ENCODE data around the gene ROBO1.

ROBO1 gene

DNA sequence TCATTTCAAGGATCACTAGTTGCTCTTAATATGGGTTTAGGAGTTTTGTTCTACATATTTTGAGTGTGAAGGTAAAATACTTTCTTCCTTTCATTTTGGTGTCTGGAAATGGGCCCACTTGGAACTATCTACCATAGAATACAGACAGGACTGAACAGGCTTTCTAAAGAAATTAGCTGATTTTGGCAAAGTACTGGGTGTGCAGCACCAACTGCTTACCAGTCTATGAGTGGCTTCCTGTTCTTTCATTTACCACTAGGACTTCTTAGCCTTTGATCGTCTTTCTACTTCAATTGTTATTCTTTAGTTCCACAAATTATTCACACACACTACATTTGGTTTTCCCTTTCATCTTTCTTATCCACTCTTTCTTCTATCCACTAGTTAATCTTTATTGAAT lies 1196.3 kb downstream of the ROBO1 start:
- no peak for DNase-seq

DNA sequence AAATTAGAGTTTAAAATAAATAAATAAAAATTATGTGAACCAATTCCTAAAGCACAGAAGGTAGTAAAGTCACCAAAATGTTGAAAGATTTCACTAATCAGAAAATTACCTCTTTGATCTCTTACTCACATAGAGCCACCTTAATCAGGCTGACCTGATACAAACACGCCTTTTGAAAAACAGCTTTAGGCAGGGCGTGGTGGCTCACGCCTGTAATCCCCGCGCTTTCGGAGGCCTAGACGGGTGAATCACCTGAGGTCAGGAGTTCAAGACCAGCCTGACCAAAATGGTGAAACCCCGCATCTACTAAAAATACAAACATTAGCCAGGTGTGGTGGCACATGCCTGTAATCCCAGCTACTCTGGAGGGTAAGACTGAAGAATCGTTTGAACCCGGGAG lies 1197.3 kb downstream of the ROBO1 start:
- DNase-seq: no peak

DNA sequence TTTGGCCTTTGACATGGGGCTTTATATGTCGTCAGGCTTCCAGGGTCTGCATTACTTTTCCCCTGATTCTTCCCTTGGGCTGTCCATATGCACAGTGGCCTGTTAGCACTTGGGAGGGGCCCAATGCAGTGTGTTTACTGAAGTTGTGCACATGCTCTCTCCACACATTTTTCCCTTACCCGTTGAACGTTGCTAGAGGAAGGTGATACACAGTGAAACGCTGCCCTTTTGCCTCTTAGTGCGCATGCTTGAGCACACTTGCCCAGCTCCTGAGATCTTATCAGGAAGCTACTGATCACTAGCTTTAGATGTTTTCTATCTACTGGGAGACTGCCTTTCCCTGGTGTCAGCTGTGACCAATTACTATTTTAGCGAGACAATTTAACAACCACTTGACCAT lies 1198.0 kb downstream of the ROBO1 start:
- no peak for DNase-seq

DNA sequence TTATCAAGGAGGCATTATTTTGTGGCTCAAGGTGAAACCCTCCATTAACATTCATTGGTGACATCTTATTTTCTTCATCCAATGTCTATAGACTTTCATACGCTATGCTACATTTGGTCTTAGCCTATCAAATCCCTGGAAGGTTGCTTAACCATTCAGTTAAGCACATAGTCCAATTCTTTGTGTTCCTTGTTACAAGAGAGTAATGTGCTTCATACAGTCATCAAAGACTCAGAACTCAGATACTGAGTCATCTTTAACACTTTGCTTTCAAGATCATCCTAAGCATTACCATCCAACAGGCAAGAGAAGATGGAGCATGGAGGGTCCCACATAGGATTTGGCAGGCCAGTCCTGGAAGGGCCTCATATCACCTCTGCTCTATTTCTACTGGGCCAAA lies 1202.1 kb downstream of the ROBO1 start:
- no peak for DNase-seq

DNA sequence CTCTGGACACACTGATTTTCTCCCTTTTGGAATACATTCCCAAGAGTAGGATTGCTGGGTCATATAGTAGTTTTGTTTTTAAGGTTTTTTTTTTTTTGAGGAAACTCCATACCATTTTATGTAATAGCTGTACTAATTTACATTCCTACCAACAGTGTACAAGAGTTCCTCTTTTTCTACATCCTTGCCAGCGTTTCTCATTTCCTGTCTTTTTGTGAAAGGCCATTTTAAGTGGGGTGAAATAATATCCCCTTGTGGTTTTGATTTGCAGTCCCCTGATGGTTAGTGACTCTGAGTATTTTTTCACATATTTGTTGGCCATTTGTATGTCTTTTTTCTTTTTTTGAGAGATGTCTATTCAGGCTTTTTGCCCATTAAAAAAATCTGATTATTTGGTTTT lies 1205.5 kb downstream of the ROBO1 start:
- no peak for DNase-seq

All from NCI-H1417 treated with DMSO at 0.1 percent for 48 hours (cell line).